PC-9 (cell line): ENCODE measurements around the gene ARHGEF39. TPM values are rescaled to one million over a fixed set of nuclear protein-coding genes. Genes with fewer than 3 reads are reported as not detected.

Source experiments
- BruUV-seq: library from RNA; stranded (reverse); fragments of 400-500 nt; replicated peaks from 2 replicates; lab custom pipeline; 2021; lab: Mats Ljungman, UMichigan
- CTCF ChIA-PET: fragments of 300-600 bp; sonication (Branson Sonifier 250); formaldehyde crosslinking; loops from one replicate; lab custom pipeline; 2022; ENCODE audit warnings: antibody characterized with exemption; lab: Charles Lee
- POLR2A ChIA-PET: fragments of 300-600 bp; sonication (Branson Sonifier 250); formaldehyde crosslinking; loops from one replicate; lab custom pipeline; 2022; ENCODE audit warnings: antibody characterized with exemption; ENCODE audit not compliant: unreplicated experiment; lab: Charles Lee
- DNase-seq, 2 experiments: peaks; one replicate each; pipeline versions ENCODE4 v3.0.0 to v3.0.0-alpha.2; 2015 to 2022; ENCODE audit warnings: mixed read lengths in 1 of 2
- H2AFZ ChIP-seq: fragments of 200-600 bp; sonication (generic); 2 replicates; pipeline ENCODE4 v1.8.1; 2017; ENCODE audit warnings: antibody characterized with exemption
- H3F3A ChIP-seq: fragments of 200-600 bp; sonication (generic); 2 replicates; pipeline ENCODE4 v1.8.1; 2017; ENCODE audit warnings: antibody characterized with exemption, mild to moderate bottlenecking, low read depth; ENCODE audit not compliant: insufficient read depth
- H3K27ac ChIP-seq: fragments of 200-600 bp; sonication (generic); 2 replicates; pipeline ENCODE4 v1.6.1; 2016; ENCODE audit warnings: mixed run types
- H3K27me3 ChIP-seq: fragments of 200-600 bp; sonication (generic); 2 replicates; pipeline ENCODE4 v1.6.1; 2016; ENCODE audit warnings: low read depth, mixed run types; ENCODE audit not compliant: insufficient read depth
- H3K36me3 ChIP-seq: fragments of 200-600 bp; sonication (generic); 2 replicates; pipeline ENCODE4 v1.6.1; 2016; ENCODE audit warnings: low read depth, mixed run types
- H3K4me1 ChIP-seq: fragments of 200-600 bp; sonication (generic); replicated peaks from 2 replicates; pipeline ENCODE4 v1.6.1; 2016; ENCODE audit warnings: mixed run types; ENCODE audit not compliant: insufficient read depth
- H3K4me2 ChIP-seq: fragments of 200-600 bp; sonication (generic); 2 replicates; pipeline ENCODE4 v1.6.1; 2017; ENCODE audit warnings: mixed run types
- H3K4me3 ChIP-seq: fragments of 200-600 bp; sonication (generic); 2 replicates; pipeline ENCODE4 v1.6.1; 2016; ENCODE audit warnings: mixed run types
- H3K79me2 ChIP-seq: fragments of 200-600 bp; sonication (generic); 2 replicates; pipeline ENCODE4 v1.6.1; 2017; ENCODE audit warnings: low read depth, mixed run types
- H3K9me2 ChIP-seq: fragments of 200-600 bp; sonication (generic); 2 replicates; pipeline ENCODE4 v1.8.1; 2017; ENCODE audit warnings: mild to moderate bottlenecking; ENCODE audit not compliant: insufficient read depth
- H3K9me3 ChIP-seq: fragments of 200-600 bp; sonication (generic); 2 replicates; pipeline ENCODE4 v1.8.1; 2016; ENCODE audit warnings: low read depth; ENCODE audit not compliant: insufficient read depth
- H4K20me1 ChIP-seq: fragments of 200-600 bp; sonication (generic); 2 replicates; pipeline ENCODE4 v1.8.1; 2017; ENCODE audit not compliant: insufficient read depth
- CTCF ChIP-seq: fragments of 200-600 bp; sonication (generic); conservative IDR thresholded peaks from 2 replicates; pipeline ENCODE4 v1.6.1; 2017; ENCODE audit warnings: mixed run types, antibody characterized with exemption, mild to moderate bottlenecking, moderate library complexity
- EZH2 ChIP-seq: fragments of 200-600 bp; sonication (generic); IDR thresholded peaks from 2 replicates; pipeline ENCODE4 v1.8.0; 2017; ENCODE audit warnings: antibody characterized with exemption, low read depth
- intact Hi-C: fragments of 100-400 bp; cut with micrococcal nuclease; formaldehyde crosslinking; loops from one replicate; pipeline ENCODE4 v1.10.0; 2022; ENCODE audit not compliant: unreplicated experiment
- total RNA-seq: library from RNA; stranded (reverse); gene quantifications from 2 replicates; pipeline ENCODE4 v1.2.3, GENCODE V29; 2021

ARHGEF39 gene
- total RNA-seq, 1 experiment from 2014 or later, result 15.6 TPM

GRCh38 chr9:35691757-35692301 is 26.8 kb upstream of the ARHGEF39 start:
- Histone ChIP-seq H3K9me2 (no peaks in the 10 kb centered on the region), H3K79me2 (no peaks in the 10 kb centered on the region), H3K27me3 (no peaks in the 10 kb centered on the region), H3F3A (peaks cover 14% of the 10 kb centered on the region; the same call in 1 of the 2 replicates), H4K20me1 (no peaks in the 10 kb centered on the region), H3K27ac (no peak overlapping the region), H3K36me3 (no peaks in the 10 kb centered on the region), H3K4me3 (no peak overlapping the region; the same call in 1 of the 2 replicates), H3K9me3 (no peaks in the 10 kb centered on the region), H3K4me1 (peaks cover 21% of the 10 kb centered on the region), H2AFZ (no peak overlapping the region), H3K4me2 (peak overlapping the region; percentile 74)
- CTCF ChIA-PET, result no interaction called here
- intact Hi-C loops, result no loop called here
- DNase-seq, result no peak
- BruUV-seq, result no TSS peak
- TF ChIP-seq EZH2 (no peak), CTCF (no peak)
- POLR2A ChIA-PET, result interaction anchor here (0.9 kb wide), 1 partner anchor 30 kb away, joined by 9 read pairs; no protein-coding TSS in a partner anchor

DNA sequence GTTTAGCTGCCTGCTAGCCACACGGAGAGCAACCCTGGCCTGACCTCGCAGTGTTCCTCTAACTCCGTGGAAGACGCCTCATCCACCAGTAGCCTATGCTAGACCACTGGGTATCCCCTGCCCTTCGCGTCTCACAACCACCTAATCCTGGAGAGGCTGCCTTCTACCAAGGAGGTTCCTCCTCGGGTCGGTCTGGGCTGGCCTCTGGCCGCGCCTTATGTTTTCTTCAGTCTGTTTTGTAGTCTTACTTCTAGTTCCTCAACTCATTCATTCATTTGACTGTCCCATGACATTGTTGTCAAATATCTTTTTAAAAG is 26.3 kb upstream of the ARHGEF39 start:
- intact Hi-C loops, result no loop called here
- TF ChIP-seq CTCF (no peak), EZH2 (no peak)
- POLR2A ChIA-PET, result interaction anchor here (0.7 to 0.9 kb wide), 2 partner anchors 30 to 1212 kb away, joined by 3 to 9 read pairs; no protein-coding TSS in a partner anchor

GRCh38 chr9:35690614-35691333 is 25.8 kb upstream of the ARHGEF39 start:
- H3K36me3 ChIP-seq, result no peaks in the 10 kb centered on the region
- H3K4me3 ChIP-seq, result peak overlapping the region; percentile 77
- ChIA-PET POLR2A (interaction anchor here (0.7 to 0.9 kb wide), 2 partner anchors 29 to 1213 kb away, joined by 3 to 9 read pairs; no protein-coding TSS in a partner anchor), CTCF (interaction anchor here (1.4 kb wide), 1 partner anchor 17 kb away, joined by 6 read pairs; the partner anchor contains the start of gene CA9)
- no peaks in the 10 kb centered on the region for H3K27me3 ChIP-seq
- intact Hi-C loops, result no loop called here
- H3K4me1 ChIP-seq, result peaks cover 21% of the 10 kb centered on the region
- BruUV-seq, result no TSS peak
- no peaks in the 10 kb centered on the region for H4K20me1 ChIP-seq
- peak in 1 of 2 experiments; percentile 38 for DNase-seq
- H3K79me2 ChIP-seq, result no peaks in the 10 kb centered on the region
- H3K9me2 ChIP-seq, result no peaks in the 10 kb centered on the region
- H3K27ac ChIP-seq, result peak overlapping the region; percentile 32; the same call in 1 of the 2 replicates
- TF ChIP-seq EZH2 (no peak), CTCF (no peak)
- peak overlapping the region; percentile 92 for H2AFZ ChIP-seq
- H3K4me2 ChIP-seq, result peak overlapping the region; percentile 74
- H3F3A ChIP-seq, result peaks cover 14% of the 10 kb centered on the region; the same call in 1 of the 2 replicates
- H3K9me3 ChIP-seq, result no peaks in the 10 kb centered on the region

More for the DNA sequence above, 26.3 kb upstream of the ARHGEF39 start:
- H3F3A ChIP-seq, result peaks cover 14% of the 10 kb centered on the region; the same call in 1 of the 2 replicates
- H3K27ac ChIP-seq, result no peak overlapping the region
- H3K4me2 ChIP-seq, result peak overlapping the region; percentile 74
- peaks cover 21% of the 10 kb centered on the region for H3K4me1 ChIP-seq
- DNase-seq, result no peak
- no peaks in the 10 kb centered on the region for H3K79me2 ChIP-seq
- peak overlapping the region; percentile 92 for H2AFZ ChIP-seq
- H4K20me1 ChIP-seq, result no peaks in the 10 kb centered on the region
- H3K9me3 ChIP-seq, result no peaks in the 10 kb centered on the region
- peak overlapping the region; percentile 77 for H3K4me3 ChIP-seq
- BruUV-seq, result no TSS peak
- H3K27me3 ChIP-seq, result no peaks in the 10 kb centered on the region
- H3K9me2 ChIP-seq, result no peaks in the 10 kb centered on the region
- CTCF ChIA-PET, result interaction anchor here (1.4 kb wide), 1 partner anchor 18 kb away, joined by 6 read pairs; the partner anchor contains the start of gene CA9
- H3K36me3 ChIP-seq, result no peaks in the 10 kb centered on the region
